Amniotic stem cell (primary cell): Measurements from ENCODE around the gene ACP5.
"Not testable (repeated sequence)": the region's sequence is repeated elsewhere in the genome, so short reads cannot be mapped to it uniquely, and the experiment has no call there.

Source experiments
- DNase-seq: peaks from one replicate; lab custom pipeline; 2025; lab: John Stamatoyannopoulos, UW

Gene ACP5

DNA sequence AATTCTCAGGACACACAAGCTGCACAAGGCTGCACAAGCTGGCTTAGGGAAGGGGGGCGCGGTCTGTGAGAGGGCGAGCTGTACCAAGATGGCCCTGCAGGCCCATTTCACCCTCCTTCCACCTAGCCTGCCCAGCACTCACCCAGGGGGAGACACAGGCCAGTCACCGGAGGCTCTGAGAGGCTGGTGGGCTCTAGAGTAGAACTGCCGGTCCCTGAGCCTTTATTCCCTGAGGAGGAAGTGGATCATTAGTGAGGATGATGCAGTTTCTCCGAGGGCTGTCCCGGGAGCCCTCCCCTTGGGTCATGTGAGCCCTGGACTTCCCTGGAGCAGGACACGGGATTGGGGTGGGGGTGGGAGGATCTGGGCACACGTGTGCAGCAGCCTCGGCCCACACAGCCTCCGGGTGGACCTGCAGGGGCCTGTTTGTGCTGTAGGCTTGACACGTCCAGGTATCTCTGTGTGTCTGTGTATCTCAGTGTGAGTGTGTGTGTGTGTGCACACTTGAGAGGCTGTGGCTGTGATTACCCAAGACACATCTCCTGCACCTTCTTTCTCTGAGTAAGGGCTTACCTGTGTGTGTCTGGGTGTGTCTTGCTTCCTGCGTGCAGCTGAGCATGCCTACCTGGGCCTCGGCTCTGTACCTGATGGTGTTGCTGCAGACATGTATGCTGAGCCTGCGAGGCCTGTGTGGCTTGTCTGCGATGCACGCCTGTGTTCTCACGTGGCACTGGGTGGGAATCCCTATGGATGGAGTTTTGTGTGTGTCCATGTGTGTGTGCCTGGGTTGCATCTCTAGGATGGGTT is at the start of gene ACP5:
Gene ACP5, minus strand, starts transcription at position 195 of the 807 bp plus-strand sequence. CDS start 328 bp downstream, outside the sequence.
- DNase-seq, result no peak

DNA sequence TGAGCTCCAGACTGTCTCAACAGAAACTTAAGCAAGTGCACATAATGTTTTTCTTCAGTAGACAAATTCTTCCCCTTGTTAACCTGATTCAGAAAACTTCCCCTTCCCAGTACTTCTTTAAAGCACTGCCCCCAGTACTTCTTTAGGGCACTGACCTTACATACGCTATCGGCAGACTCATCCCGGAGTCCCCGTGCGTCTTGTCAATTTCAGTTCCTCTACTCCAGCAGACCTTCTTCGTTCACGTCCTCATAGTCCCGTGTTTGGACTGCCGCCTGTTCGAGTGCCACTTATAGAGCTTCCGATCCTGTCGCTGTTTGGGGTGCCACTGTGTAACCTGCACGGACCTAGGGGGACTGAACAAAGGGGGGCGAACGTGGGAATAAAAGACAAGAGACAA is 48.8 kb upstream of the ACP5 start:
- DNase-seq, result no peak

- DNase-seq, result peak; percentile 19
These were observed 46.6 kb upstream of the ACP5 start for GRCh38 chr19:11624069-11624463.

DNA sequence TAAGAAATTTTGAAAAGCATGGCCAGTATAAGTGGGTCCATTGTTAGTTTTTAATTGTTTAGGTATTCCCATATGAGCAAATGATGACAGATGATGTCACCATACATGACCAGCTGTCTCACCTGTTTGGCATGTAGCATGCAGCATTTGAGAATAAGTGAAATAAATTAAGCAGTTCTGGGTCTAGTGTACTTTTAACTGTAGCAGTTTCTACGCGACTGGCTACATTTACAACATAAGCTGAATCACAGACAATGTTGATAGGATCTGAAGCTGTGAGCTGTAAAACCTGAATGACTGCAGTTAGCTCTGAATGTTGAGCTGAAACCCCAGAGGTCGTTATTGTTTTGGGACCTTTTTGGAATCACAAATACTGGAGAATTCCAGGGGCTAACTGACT is 45.0 kb upstream of the ACP5 start:
- DNase-seq, result not testable (repeated sequence)

- DNase-seq, result no peak
These were observed 43.1 kb upstream of the ACP5 start for GRCh38 chr19:11620553-11620952.

- DNase-seq, result no peak
These were observed 40.0 kb upstream of the ACP5 start for GRCh38 chr19:11617180-11618062.

- DNase-seq, result no peak
These were observed 35.5 kb upstream of the ACP5 start for GRCh38 chr19:11612816-11613511.

GRCh38 chr19:11611730-11612129 is 34.3 kb upstream of the ACP5 start:
- DNase-seq, result no peak

DNA sequence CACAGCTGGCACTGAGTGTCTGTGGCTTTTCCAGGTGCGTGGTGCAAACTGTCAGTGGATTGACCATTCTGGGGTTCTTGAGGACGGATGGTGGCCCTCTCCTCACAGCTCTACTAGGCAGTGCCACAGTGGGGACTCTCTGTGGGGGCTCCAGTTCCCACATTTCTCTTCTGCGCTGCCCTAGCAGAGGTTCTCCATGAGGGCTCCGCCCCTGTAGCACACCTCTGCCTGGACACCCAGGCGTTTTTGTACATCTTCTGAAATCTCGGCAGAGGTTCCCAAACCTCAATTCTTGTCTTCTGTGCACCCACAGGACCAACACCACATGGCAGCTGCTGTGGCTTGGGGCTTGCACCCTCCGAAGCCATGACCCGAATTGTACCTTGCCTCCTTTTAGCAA is 29.0 kb upstream of the ACP5 start:
- no peak for DNase-seq

DNA sequence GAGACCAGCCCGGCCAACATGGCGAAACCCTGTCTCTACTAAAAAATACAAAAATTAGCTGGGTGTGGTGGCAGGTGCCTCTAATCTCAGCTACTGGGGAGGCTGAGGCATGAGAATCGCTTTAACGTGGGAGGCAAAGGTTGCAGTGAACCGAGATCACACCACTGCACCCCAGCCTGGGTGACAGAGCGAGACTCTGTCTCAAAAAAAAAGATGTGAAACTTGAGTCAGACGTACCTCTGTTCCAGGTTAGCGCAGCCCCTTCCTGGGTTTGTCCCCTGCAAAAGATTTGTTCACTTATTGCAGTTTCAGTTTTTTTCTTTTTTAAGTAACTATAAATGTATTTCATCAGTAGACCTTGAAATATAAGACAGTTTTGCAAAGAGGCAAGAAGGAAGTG is 22.3 kb upstream of the ACP5 start:
- not testable (repeated sequence) for DNase-seq

DNA sequence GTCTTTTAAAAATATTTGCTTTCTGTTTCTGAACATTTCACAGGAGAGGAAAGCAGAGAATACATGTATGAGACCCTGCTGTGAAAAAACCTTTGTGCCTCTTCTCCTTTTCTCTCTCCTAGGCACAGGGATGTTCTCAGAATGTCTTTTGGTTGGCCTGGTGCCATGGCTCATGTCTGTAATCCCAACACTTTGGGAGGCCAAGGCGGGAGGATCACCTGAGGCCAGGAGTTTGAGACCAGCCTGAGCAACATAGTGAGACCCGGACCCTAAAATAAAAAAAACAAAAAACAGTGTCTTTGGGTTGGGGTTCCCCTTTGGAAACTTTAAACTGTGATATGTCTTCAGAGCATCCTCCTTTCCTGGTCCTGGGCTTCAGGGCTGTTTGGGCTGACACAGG is 21.3 kb upstream of the ACP5 start:
- DNase-seq, result no peak

- DNase-seq, result no peak
These were observed 20.6 kb upstream of the ACP5 start for GRCh38 chr19:11598103-11598483.

DNA sequence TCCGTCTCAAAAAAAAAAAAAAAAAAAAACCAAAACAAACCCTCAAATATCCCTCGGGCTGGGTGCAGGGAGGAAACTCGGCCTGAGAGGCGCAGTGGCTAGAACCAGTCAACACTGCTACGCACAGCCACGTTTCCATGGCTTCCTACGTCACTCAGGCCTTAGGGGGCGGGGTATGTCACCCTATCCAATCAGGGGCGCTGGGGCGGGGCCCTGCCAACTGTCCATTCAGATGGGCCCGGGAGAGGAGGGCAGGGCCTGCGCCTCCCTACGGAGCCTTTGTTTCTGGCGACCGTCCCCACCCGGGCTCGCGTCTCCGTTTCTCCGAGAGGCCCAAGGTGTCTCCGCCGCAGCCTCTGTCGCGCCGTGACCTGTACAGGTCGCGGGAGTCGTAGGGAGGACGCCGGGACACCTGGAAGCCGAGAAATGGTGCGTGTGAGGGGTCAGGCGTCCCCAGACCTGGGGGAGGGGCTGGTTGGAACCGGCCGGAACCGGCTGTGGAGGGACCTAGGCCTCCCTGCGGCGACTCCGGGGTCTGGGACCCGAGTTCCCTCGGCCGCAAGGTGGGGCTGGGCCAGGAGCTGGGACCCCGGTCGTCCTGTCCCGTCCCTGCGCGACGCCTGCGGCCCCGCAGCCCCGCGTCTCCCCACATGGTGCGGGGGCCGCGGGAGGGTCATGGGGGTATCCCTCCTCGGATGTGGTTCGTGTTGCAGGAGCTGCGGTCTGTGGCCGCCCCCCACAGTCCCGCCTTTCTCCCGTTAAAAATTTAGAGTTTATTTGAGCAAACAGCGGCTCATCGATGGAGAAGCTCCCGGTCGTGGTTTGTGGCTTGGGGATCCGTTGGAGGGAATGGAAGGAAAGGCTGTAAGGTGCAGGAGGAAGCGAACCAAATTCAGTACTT is 20.0 kb upstream of the ACP5 start, which contains the start of gene ZNF627:
Gene ZNF627, plus strand, starts transcription at position 282 of the 901 bp plus-strand sequence. Its CDS starts 145 bp downstream, at position 427.
- peak; percentile 96 for DNase-seq

- no peak for DNase-seq
These were observed 18.7 kb upstream of the ACP5 start for GRCh38 chr19:11596156-11596555.

DNA sequence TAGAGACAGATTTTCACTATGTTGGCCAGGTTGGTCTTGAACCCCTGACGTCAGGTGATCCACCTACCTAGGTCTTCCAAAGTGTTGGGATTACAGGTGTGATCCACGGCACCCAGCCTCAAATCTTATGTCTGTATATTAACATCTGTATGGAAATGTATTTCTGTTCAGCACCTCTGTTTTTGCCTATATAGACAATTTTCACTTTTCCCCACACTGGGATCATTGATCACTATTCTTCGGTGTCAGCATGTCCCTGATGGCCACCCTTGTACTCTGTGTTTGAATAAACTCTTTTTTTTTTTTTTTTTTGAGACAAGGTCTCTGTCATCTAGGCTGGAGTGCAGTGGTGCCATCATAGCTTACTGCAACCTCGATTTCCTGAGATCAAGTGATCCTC is 16.6 kb upstream of the ACP5 start:
- DNase-seq, result no peak

DNA sequence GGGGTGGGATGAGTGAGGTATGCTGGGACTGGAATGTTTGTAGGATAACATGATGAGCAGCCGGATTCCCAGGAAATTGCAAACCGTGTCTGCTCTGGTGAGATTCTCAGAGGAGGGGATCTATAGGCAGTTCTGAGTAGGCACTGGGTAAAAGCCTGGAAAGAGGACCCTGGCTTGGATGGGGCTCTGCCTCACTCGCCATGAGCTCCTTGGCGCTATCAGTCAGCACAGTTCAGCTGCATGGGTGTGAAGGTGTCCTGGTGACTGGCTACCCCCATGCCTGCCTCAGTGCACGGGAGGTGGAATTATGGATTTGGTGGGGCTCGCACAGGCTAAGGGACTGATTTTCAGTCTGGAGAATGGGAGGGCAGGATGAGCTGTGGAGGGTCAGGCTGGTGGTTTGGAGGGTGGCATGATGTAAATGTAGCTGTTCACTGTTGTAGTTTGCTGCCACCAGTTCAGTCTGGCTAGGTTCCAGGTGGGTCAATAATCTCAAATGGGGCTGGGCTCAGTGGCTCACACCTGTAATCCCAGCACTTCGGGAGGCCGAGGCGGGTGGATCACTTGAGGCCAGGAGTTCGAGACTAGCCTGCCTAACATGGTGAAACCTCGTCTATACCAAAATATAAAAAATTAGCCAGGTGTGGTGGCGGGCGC is 10.7 kb upstream of the ACP5 start:
- DNase-seq, result no peak

DNA sequence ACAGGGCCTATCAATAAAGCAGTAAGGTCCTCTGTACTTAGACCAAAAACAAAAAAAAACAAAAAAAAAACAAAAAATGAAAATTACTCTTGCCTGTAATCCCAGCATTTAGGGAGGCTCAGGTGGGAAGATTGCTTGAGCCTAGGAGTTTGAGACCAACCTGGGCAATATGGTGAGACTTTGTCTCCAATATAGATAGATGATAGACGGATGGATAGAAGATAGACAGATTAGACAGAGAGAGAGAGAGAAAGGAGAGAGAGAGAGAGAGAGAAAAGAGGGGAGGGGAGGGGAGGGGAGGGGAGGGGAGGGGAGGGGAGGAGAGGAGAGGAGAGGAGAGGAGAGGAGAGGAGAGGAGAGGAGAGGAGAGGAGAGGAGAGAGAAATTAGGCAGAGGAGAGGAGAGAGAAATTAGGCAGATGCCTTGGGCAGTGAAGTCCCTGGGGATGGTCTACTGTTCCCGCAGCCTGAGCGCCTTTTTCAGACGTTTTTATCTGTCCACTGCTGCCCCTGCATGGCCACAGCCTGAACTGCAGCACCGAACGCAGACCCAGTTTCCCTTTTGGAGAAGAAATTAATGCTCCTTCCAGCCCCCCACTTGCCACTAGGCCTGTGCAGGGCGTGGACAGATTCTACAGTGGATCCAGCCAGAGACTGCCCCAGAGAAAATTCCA is 10.0 kb upstream of the ACP5 start:
- peak; percentile 49 for DNase-seq

DNA sequence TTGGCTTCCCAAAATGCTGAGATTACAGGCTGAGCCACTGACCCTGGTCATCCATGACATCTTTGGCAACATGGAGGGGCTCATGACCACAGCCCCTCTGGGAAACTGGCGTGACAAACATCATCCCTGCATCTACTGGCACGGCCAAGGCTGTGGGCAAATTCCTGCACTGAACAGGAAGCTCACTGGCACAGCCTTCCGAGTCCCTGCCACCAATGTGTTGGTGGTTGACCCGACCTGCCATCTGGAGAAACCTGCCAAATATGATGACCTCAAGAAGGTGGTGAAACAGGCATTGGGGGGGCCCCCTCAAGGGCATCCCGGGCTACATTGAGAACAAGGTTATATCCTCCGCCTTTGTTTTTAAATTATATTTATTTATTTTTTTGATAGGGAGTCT is 8.9 kb upstream of the ACP5 start:
- no peak for DNase-seq

- no peak for DNase-seq
These were observed 4.3 kb upstream of the ACP5 start for GRCh38 chr19:11581740-11582139.

DNA sequence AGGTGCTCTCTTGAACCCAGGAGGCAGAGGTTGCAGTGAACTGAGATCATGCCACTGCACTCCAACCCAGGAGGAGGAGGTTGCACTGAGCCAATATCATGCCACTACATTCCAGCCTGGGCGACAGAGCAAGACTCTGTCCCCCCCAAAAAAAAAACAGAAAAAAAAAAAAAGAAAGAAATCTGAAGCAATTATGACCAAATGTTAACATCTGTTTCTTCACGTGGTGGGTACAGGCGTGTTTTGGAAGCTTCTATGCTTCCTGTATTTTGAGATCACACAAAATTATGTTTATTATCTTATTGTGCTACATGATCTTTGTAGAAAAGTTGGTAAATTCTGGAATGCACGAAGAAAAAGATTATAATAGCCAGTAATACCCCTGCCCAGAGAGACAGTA is 2.7 kb upstream of the ACP5 start:
- no peak for DNase-seq
